ENCODE results near the gene SRSF3. TPM values are rescaled to one million over a fixed set of nuclear protein-coding genes. Genes with fewer than 3 reads are reported as not detected.

The SRSF3 gene
- total RNA-seq, 4 donors from 2014 or later = 98.8 to 239 (median 179) TPM

DNA sequence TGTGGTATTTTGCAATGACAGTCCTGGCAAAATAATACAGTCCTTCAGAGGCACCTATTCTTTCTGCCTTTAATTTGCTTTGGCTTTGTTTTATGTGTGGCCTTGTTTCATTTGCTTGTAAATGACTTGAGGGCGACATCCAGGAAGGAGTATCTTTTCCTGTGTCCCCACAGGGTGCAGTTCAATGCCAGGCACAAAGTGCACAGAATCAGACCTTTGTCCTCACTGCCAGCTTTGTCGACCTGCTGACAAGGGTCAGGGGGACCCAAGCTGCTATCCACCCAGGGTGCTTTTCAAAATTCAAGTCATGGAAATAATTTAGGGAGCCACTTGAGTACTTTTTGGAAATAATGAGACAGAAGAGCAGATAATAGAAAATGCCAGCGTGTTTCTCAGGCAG is 47.4 kb downstream of the SRSF3 start:
- no peak overlapping the region for H3K4me3 ChIP-seq
- H3K4me1 ChIP-seq = no peaks in the 10 kb centered on the region
- TF ChIP-seq POLR2A (IDR thresholded peaks at IDR 0.05) = no peak
- no peak for TF ChIP-seq CTCF (IDR thresholded peaks at IDR 0.05)
- no peaks in the 10 kb centered on the region for H3K36me3 ChIP-seq
- intact Hi-C loops (cut with DNase I; ENCODE audit: low total_unique reads) = no loop called here
- no peaks in the 10 kb centered on the region for H3K9me3 ChIP-seq
- no peak for DNase-seq
- H3K27ac ChIP-seq = no peak overlapping the region
- H3K27me3 ChIP-seq = no peaks in the 10 kb centered on the region

DNA sequence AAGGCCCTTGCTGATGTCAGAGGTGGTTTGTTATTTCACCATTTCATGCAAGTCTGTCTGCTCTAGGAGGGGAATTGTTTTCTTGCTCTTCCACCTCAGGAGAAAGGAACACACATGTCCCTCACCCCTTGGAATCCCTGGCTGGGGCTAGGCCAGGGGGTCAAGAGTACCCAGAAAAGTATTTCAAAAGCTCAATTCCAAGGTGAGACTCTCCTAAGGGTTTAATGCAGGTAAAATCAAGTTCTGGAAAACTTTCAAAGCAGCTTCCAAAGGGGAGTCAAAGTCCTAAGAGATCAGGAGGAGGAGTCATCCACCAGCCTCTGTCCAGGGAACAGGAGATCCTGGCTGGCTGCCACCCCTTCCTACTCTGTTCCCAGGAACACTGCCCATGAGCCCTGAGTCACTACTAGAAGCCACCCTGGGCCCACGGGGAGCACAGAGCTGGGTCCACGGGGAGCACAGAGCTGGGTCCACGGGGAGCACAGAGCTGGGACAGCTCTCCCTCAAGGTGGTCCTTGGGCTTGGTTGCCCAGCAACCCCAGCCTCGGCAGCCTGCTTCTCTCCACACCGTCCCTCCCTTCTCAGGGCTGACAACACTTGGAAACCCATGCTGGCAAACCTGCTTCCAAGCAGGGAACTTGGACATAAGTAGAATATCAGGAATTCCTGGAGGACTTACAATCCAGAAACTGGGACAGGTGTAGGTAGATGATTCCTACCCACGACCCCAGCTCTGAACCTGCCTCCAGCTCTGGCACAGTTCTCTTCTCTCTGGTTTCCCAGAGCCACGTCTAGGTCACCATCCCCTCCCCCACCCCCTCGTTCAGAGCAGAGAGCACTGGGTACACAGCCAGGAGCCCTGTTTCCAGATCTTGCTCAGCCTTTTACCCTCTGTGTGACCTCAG is 49.0 kb downstream of the SRSF3 start:
- H3K9me3 ChIP-seq = no peaks in the 10 kb centered on the region
- peak overlapping the region in 1 of 2 donors; percentile 59 for H3K27ac ChIP-seq
- no peak for TF ChIP-seq POLR2A (IDR thresholded peaks at IDR 0.05)
- TF ChIP-seq CTCF (IDR thresholded peaks at IDR 0.05) = no peak
- intact Hi-C loops (cut with DNase I; ENCODE audit: low total_unique reads) = no loop called here
- H3K27me3 ChIP-seq = no peaks in the 10 kb centered on the region
- no peaks in the 10 kb centered on the region for H3K4me1 ChIP-seq
- H3K4me3 ChIP-seq = no peak overlapping the region
- peak; percentile 90 to 93 for DNase-seq
- H3K36me3 ChIP-seq = no peaks in the 10 kb centered on the region

DNA sequence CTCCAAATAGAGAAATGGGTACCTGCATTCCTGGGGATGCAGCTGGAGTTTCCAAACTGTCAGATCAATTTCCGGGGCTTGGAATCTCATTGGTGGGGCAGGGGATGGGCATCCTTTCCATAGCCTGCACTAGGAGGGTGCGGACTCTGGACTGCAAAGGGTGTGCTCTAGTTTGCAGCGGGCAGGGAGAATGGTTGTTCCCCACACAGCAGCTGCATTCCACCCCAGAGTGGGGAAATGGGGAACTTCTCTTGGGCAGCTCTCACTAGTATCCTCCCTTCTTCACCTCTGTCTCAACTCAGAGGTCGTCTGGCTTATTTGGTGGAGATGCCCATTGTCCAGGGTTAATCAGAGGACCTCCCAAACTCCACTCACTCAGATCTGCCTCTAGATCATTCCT is 49.8 kb downstream of the SRSF3 start:
- no peak for DNase-seq
- Histone ChIP-seq H3K27me3 (no peaks in the 10 kb centered on the region), H3K36me3 (no peaks in the 10 kb centered on the region), H3K9me3 (no peaks in the 10 kb centered on the region), H3K4me3 (no peak overlapping the region), H3K4me1 (no peaks in the 10 kb centered on the region), H3K27ac (no peak overlapping the region)
- TF ChIP-seq POLR2A (IDR thresholded peaks at IDR 0.05) (no peak), CTCF (IDR thresholded peaks at IDR 0.05) (no peak)
- intact Hi-C loops (cut with DNase I; ENCODE audit: low total_unique reads) = no loop called here

GRCh38 chr6:36649086-36649485 is 54.9 kb downstream of the SRSF3 start:
- intact Hi-C loops (cut with DNase I; ENCODE audit: low total_unique reads) = no loop called here
- Histone ChIP-seq H3K4me1 (no peaks in the 10 kb centered on the region), H3K36me3 (no peaks in the 10 kb centered on the region), H3K27ac (no peak overlapping the region), H3K9me3 (no peaks in the 10 kb centered on the region), H3K27me3 (no peaks in the 10 kb centered on the region), H3K4me3 (no peak overlapping the region)
- TF ChIP-seq POLR2A (IDR thresholded peaks at IDR 0.05) = no peak
- DNase-seq = no peak

DNA sequence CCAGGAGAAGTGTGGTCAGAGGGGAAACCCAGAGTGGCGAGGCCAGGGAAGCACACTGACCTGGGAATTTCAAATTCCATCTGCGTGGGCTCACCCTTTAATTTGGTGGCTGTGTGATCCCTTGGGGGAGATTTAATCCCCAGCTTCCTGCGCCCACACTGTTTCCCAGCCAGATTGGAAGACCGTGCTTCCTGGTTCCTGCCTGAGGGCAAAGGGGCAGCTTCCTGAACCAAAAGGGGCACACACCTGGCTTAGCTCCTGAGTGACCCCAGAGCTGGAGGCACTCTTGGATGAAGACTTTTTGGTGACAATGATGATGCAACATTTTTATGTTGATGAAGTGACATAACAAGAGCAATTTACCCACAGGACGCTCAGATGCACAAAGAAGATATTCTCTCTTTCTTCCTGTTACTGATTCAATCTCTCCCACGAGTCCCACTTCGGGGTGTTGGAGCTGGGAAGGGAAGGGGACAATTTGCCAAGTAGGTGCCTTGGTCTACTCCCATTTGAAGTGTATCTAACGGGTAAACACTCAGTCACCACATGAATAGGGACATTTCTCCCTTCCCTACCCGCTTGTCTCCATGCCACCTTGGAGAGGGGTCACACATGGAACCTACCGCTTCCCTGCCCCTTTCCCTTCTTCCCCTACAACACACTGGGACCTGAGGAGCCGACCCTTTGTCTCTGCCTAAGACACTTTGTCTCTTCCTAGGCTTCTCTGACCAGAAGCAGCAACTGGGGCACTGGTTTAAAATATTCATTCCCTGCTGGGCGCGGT is 55.7 kb downstream of the SRSF3 start:
- no peak for DNase-seq
- Histone ChIP-seq H3K4me3 (no peak overlapping the region), H3K36me3 (no peaks in the 10 kb centered on the region), H3K27ac (no peak overlapping the region), H3K4me1 (no peaks in the 10 kb centered on the region), H3K9me3 (no peaks in the 10 kb centered on the region), H3K27me3 (no peaks in the 10 kb centered on the region)
- TF ChIP-seq CTCF (IDR thresholded peaks at IDR 0.05) (no peak), POLR2A (IDR thresholded peaks at IDR 0.05) (no peak)
- intact Hi-C loops (cut with DNase I; ENCODE audit: low total_unique reads) = no loop called here

Data from uterus (tissue), 4 donors.